ENCODE measurements around the gene ZNF385B. TPM values are rescaled to one million over a fixed set of nuclear protein-coding genes. Genes with fewer than 3 reads are reported as not detected.

ZNF385B gene
- total RNA-seq, 2 donors from 2014 or later, result 0.61 to 1.2 TPM

DNA sequence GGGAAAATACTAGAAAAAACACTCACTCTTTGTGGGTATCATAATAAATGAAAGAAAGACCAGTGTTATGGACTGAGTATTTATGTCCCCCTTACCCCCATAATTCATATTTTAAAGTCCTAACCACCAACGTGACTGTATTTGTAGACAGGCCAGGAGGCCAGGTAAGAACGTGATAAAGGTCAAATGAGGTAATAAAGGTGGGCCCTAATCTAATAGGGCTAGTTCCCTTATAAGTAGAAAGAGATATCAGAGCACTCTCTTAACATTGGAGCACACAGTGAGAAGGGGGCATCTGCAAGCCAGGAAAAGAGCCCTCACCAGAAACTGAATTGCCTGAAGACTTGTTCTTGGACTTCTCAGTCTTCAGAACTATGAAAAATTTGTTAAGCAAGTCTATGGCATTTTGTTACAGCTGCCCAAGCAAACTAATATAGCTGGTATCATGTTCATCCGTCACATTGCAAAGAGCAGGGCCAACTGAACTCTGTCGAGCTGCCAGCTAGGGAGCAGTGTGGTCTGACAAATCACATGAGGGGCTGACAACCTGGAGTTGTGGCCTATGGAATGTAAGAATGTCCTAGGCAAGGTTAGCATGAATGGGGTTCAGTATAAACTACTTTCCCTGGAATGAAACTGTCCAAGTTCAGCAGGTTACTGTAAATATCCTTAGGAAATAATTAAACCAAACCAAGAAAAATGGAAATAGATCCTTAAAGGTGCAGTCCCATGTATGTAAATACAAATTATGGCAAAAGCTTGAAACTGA is 280.9 kb downstream of the ZNF385B start:
- DNase-seq (no peak), ATAC-seq (peak; percentile 29)
- intact Hi-C loops (cut with DNase I, micrococcal nuclease), result no loop called here

GRCh38 chr2:179579800-179580199 is 281.6 kb downstream of the ZNF385B start:
- intact Hi-C loops (cut with DNase I, micrococcal nuclease), result no loop called here
- DNase-seq (no peak), ATAC-seq (no peak)

GRCh38 chr2:179578171-179578916 is 283.1 kb downstream of the ZNF385B start:
- intact Hi-C loops (cut with DNase I, micrococcal nuclease), result no loop called here
- ATAC-seq (peak; percentile 77), DNase-seq (no peak)

GRCh38 chr2:179574061-179574519 is 287.3 kb downstream of the ZNF385B start:
- ATAC-seq (peak; percentile 58), DNase-seq (no peak)
- intact Hi-C loops (cut with DNase I, micrococcal nuclease), result no loop called here

DNA sequence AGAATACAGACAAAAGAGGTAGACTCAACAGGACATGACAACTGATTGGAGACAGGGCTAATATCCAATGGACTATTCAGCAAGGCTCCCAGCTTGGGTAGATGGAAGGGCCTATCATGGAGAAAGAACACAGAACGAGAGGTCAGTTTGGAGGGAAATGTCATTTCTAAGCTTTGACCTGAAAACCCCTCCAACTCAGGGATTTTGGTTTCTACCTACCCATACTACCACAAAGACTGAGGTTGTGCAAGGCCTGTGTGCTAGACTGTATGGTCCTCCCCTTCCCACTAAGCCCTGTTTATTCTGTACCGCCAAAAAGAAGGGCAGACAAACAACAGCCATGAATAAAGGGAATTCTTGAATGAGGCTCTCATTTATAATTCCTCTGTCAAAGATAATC is 288.9 kb downstream of the ZNF385B start:
- ATAC-seq (no peak), DNase-seq (no peak)
- intact Hi-C loops (cut with DNase I, micrococcal nuclease), result no loop called here

DNA sequence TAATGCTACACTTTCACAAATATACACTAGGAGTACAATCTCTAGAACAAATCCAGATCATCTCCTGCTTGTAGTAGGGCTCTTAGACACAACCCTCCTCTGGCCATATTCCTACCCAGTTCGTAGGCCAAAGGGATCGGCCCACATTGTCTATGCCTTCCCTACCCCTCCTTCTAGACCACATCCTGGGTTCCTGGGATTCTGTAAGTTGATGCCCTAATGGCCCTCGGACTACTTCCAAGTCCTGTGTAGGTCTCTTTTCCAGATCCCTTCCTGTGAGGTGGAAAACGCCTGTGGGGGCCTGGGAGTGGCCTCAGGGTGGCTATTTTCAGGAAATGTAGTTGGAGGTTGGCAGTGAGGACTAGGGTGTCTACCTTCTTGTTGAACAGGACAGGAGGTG is 289.7 kb downstream of the ZNF385B start:
- DNase-seq (no peak), ATAC-seq (no peak)
- intact Hi-C loops (cut with DNase I, micrococcal nuclease), result no loop called here

GRCh38 chr2:179571252-179571651 is 290.2 kb downstream of the ZNF385B start:
- DNase-seq, result no peak
- intact Hi-C loops (cut with DNase I, micrococcal nuclease), result no loop called here
- ATAC-seq, result no peak

GRCh38 chr2:179569831-179570233 is 291.6 kb downstream of the ZNF385B start:
- DNase-seq (no peak), ATAC-seq (peak; percentile 61)
- intact Hi-C loops (cut with DNase I, micrococcal nuclease), result no loop called here

GRCh38 chr2:179565807-179566206 is 295.6 kb downstream of the ZNF385B start:
- intact Hi-C loops (cut with DNase I, micrococcal nuclease), result no loop called here
- ATAC-seq (no peak), DNase-seq (no peak)

GRCh38 chr2:179562330-179562885 is 299.0 kb downstream of the ZNF385B start:
- DNase-seq (no peak), ATAC-seq (no peak)
- intact Hi-C loops (cut with DNase I, micrococcal nuclease), result no loop called here

DNA sequence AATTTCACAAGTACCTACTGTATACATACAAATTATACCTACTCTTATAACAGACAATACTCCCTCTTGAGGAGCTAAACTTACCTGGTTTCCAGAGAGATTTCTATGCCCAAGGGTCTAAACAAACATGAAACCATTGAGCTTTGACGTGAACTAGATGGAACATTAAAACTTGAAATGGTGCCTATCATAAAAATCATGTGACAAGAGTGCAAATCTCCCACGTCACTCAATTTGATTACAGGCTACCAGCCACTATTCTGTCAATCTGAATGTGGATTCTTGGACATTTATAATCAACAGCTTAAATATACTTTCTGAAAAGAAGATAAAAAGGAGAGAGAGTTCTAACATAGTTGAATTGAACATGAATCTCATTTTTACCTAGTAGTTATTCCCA is 299.7 kb downstream of the ZNF385B start:
- ATAC-seq (no peak), DNase-seq (no peak)
- intact Hi-C loops (cut with DNase I, micrococcal nuclease), result no loop called here

GRCh38 chr2:179560257-179560735 is 301.1 kb downstream of the ZNF385B start:
- DNase-seq (no peak), ATAC-seq (no peak)
- intact Hi-C loops (cut with DNase I, micrococcal nuclease), result no loop called here

DNA sequence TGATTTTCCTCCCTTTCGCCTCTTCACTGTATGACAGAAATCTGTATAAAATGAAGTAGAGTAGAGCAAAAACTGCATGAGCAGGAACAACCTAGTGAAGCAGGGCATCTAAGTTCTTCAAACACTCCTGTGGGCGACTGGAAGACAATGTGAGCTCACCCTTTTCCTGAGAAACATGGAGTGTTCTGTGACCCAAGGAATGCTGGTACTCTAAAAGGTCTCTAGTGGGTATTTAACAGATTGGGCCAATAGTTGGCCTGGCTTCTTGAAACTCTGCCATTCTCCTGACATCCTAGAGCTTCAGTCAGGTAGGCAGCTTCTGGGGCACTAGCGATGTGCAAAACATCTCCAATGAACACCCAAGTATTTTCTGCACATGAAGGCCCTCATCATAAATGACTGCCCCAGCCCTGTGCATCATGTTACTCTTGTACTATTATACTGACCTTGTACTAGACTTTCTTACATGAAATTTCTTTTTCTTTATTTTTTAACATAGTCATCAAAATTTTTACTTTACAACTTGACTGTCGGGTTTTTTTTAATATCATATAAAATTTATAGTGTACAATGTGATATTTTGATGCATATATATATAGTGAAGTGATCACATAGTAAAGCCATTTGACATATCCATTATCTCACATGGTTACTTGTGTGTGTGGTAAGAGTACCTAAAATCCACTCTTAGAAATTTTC is 302.2 kb downstream of the ZNF385B start:
- DNase-seq, result no peak
- intact Hi-C loops (cut with DNase I, micrococcal nuclease), result no loop called here
- no peak for ATAC-seq

DNA sequence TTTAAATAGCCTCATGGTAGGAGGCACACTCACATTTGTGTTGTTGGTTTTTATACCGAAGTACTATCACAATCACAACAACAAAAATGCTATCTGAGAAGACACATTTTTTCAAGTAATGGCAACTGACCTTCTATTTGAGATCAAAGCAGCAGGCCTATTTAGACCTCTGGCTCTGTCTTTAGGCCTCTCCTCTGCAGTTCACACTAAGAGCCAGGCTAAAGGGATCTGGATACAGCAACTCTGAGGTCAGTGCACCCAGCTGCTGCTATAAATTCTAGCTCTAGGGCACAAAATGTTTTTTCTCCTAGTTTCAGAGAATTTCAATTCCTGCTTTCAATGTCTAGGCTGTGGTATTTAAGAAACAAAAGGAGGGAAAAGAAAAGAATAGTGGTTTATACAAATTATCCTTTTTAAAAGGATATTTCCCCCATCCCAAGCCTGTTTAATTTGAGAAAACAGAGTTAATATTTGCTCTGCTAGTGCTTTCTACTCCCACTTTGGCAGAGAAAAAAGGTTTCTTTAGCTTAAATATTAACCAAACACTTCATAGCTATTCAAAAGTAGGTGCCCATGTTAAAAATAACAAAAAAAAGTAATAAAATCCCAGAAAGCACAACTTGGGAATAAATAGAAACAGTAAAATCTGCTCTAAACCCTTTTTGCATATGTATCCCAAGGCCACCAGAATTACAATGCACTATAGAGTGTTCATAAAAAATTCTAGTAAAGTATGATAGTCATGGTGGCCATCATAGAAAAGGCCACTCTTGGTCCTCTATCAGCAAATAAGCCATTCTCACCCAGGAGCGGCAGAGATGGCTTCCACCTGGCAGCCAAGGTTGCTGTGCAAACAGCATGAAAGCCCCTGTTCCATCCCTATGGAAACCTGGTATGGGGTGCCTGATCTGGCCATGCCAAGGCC is 303.1 kb downstream of the ZNF385B start:
- intact Hi-C loops (cut with DNase I, micrococcal nuclease), result no loop called here
- ATAC-seq, result peak; percentile 39
- no peak for DNase-seq

DNA sequence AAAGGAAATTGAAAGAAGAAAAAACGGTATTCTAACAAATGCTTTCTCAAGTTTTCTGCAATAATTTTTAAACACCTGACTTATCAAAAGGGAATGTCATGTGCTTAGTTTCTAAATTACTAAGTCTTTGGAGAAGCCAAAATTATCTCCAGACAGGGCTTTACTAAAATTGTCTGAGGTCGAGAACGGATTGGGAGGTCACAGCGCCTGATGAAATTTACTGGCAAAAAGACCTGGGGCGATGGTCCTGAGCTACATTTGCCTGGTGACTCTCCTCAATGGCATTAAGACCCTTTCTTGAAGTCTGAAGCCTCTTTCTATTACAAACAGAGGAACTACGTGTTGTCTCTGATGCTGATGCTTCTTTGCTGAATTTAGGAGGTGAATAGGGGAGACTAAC is 305.0 kb downstream of the ZNF385B start:
- DNase-seq (no peak), ATAC-seq (no peak)
- intact Hi-C loops (cut with DNase I, micrococcal nuclease), result no loop called here

GRCh38 chr2:179555691-179556283 is 305.6 kb downstream of the ZNF385B start:
- no peak for ATAC-seq
- intact Hi-C loops (cut with DNase I, micrococcal nuclease), result no loop called here
- DNase-seq, result no peak

DNA sequence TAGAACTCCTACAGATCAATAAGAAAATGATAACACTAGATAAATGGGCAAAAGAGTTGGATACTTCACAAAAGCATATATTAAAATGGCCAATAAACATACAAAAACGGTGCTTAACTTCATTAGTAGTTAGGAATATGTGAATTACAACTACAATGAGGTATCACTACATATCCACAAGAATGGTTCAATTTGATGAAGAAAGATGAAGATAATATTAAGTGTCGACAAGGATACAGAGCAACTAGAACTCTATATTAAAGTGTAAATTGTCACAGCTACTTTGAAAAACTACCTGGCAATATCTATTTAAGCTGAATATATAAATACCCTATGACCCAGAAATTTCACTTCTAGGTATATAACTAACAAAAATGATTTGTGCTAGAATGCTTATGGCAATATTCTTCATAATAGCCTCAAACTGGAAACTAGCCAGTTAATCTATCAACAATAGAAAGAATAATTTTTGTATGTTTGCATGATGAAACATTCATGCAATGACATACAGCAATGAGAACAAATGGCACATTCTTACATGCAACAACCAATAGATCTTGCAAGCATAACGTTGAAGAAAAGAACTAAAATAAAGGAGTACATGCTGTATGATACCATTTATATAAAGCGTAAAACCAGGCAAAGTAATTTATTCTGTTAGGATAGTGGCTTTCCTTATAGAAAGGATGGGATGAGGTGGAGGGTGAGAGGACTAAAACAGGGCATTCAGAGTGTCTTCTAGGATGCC is 306.6 kb downstream of the ZNF385B start:
- DNase-seq (no peak), ATAC-seq (no peak)
- intact Hi-C loops (cut with DNase I, micrococcal nuclease), result no loop called here
